Measurements from ENCODE around the gene TMEM215. TPM values are rescaled to one million over a fixed set of nuclear protein-coding genes. Genes with fewer than 3 reads are reported as not detected.

TMEM215 gene
- polyA plus RNA-seq, 1 donor from 2014 or later, result not detected

DNA sequence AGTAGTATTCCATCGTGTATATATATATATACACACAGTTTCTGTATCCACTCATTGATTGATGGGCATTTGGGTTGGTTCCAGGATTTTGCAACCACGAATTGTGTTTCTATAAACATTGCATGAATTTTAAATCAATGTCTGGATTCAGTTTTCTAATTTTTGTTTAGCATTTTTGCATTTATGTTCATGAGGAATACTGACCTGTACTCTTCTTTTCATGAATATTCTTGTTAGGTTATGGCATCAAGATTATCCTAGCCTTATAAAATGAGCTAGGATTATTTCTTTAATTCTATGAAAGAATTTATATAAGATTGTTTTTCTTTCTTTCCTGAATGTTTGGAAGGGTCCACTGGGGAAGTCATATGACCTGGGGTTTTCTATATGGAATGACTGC, 35.3 kb upstream of the TMEM215 start:
- Histone ChIP-seq H3K9me2 (ENCODE audit: insufficient read depth, low read length) (no peaks in the 10 kb centered on the region), H4K20me1 (ENCODE audit: insufficient read depth) (no peaks in the 10 kb centered on the region), H3K4me3 (ENCODE audit: low read length) (no peak overlapping the region), H3K27ac (ENCODE audit: low read length) (no peak overlapping the region), H3K9ac (ENCODE audit: low read length) (no peak overlapping the region), H3K36me3 (ENCODE audit: insufficient read depth, low read length) (no peaks in the 10 kb centered on the region), H3F3A (ENCODE audit: insufficient read depth, low read length, poor library complexity, severe bottlenecking) (no peaks in the 10 kb centered on the region), H3K27me3 (ENCODE audit: insufficient read depth, low read depth, low read length) (no peaks in the 10 kb centered on the region), H2AFZ (ENCODE audit: low read depth, low read length) (no peak overlapping the region), H3K9me3 (ENCODE audit: low read length) (no peaks in the 10 kb centered on the region), H3K79me2 (replicated peaks; ENCODE audit: insufficient read depth, low read length) (no peaks in the 10 kb centered on the region), H3K4me2 (ENCODE audit: low read length) (no peak overlapping the region)
- TF ChIP-seq SMC3 (conservative IDR thresholded peaks at IDR 0.05; ENCODE audit: poor library complexity), result no peak
- TF ChIP-seq POLR2AphosphoS5 (IDR thresholded peaks at IDR 0.05), result no peak
- no peak for TF ChIP-seq EZH2 (IDR thresholded peaks at IDR 0.05; ENCODE audit: borderline replicate concordance, insufficient read depth, low read length, poor library complexity, severe bottlenecking)
- TF ChIP-seq RAD21 (conservative IDR thresholded peaks at IDR 0.05), result no peak
- TF ChIP-seq EP300 (conservative IDR thresholded peaks at IDR 0.05; ENCODE audit: poor library complexity, severe bottlenecking), result no peak
- TF ChIP-seq, protein P1, sequence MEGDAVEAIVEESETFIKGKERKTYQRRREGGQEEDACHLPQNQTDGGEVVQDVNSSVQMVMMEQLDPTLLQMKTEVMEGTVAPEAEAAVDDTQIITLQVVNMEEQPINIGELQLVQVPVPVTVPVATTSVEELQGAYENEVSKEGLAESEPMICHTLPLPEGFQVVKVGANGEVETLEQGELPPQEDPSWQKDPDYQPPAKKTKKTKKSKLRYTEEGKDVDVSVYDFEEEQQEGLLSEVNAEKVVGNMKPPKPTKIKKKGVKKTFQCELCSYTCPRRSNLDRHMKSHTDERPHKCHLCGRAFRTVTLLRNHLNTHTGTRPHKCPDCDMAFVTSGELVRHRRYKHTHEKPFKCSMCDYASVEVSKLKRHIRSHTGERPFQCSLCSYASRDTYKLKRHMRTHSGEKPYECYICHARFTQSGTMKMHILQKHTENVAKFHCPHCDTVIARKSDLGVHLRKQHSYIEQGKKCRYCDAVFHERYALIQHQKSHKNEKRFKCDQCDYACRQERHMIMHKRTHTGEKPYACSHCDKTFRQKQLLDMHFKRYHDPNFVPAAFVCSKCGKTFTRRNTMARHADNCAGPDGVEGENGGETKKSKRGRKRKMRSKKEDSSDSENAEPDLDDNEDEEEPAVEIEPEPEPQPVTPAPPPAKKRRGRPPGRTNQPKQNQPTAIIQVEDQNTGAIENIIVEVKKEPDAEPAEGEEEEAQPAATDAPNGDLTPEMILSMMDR (IDR thresholded peaks at IDR 0.05; ENCODE audit: poor library complexity, severe bottlenecking), result no peak
- TF ChIP-seq TAF1 (IDR thresholded peaks at IDR 0.05; ENCODE audit: low read depth), result no peak
- TF ChIP-seq MXI1 (conservative IDR thresholded peaks at IDR 0.05; ENCODE audit: poor library complexity, severe bottlenecking), result no peak
- TF ChIP-seq, protein P2, sequence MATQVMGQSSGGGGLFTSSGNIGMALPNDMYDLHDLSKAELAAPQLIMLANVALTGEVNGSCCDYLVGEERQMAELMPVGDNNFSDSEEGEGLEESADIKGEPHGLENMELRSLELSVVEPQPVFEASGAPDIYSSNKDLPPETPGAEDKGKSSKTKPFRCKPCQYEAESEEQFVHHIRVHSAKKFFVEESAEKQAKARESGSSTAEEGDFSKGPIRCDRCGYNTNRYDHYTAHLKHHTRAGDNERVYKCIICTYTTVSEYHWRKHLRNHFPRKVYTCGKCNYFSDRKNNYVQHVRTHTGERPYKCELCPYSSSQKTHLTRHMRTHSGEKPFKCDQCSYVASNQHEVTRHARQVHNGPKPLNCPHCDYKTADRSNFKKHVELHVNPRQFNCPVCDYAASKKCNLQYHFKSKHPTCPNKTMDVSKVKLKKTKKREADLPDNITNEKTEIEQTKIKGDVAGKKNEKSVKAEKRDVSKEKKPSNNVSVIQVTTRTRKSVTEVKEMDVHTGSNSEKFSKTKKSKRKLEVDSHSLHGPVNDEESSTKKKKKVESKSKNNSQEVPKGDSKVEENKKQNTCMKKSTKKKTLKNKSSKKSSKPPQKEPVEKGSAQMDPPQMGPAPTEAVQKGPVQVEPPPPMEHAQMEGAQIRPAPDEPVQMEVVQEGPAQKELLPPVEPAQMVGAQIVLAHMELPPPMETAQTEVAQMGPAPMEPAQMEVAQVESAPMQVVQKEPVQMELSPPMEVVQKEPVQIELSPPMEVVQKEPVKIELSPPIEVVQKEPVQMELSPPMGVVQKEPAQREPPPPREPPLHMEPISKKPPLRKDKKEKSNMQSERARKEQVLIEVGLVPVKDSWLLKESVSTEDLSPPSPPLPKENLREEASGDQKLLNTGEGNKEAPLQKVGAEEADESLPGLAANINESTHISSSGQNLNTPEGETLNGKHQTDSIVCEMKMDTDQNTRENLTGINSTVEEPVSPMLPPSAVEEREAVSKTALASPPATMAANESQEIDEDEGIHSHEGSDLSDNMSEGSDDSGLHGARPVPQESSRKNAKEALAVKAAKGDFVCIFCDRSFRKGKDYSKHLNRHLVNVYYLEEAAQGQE (IDR thresholded peaks at IDR 0.05; ENCODE audit: borderline replicate concordance), result no peak

DNA sequence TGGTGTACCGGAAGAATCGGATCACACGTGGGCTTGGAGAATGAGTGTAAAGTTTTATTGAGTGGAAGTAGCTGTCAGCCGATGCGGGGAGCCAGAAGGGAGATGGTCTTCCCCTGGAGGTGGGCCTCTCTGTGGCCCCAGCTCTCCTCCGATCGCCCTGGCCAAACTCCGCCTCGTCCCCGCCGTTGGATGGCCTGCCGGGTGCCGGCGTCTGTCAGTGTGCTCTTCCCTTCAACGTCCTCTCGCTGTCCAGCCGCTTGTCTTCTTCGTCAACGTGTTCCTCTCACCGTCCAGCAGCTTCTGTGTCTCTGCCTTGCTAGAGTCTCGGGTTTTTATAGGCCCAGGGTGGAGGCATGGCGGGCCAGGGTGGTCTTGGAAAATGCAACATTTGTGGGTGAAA, 27.6 kb upstream of the TMEM215 start:
- Histone ChIP-seq H3K27me3 (ENCODE audit: insufficient read depth, low read depth, low read length) (no peaks in the 10 kb centered on the region), H3K27ac (ENCODE audit: low read length) (no peak overlapping the region), H3K9me3 (ENCODE audit: low read length) (no peaks in the 10 kb centered on the region), H3K4me2 (ENCODE audit: low read length) (no peak overlapping the region), H3K4me3 (ENCODE audit: low read length) (no peak overlapping the region), H3K9me2 (ENCODE audit: insufficient read depth, low read length) (no peaks in the 10 kb centered on the region), H3F3A (ENCODE audit: insufficient read depth, low read length, poor library complexity, severe bottlenecking) (no peaks in the 10 kb centered on the region), H2AFZ (ENCODE audit: low read depth, low read length) (no peak overlapping the region), H4K20me1 (ENCODE audit: insufficient read depth) (no peaks in the 10 kb centered on the region), H3K79me2 (replicated peaks; ENCODE audit: insufficient read depth, low read length) (no peaks in the 10 kb centered on the region), H3K9ac (ENCODE audit: low read length) (no peak overlapping the region), H3K36me3 (ENCODE audit: insufficient read depth, low read length) (no peaks in the 10 kb centered on the region)
- TF ChIP-seq EZH2 (IDR thresholded peaks at IDR 0.05; ENCODE audit: borderline replicate concordance, insufficient read depth, low read length, poor library complexity, severe bottlenecking) (no peak), MXI1 (conservative IDR thresholded peaks at IDR 0.05; ENCODE audit: poor library complexity, severe bottlenecking) (no peak), TAF1 (IDR thresholded peaks at IDR 0.05; ENCODE audit: low read depth) (no peak), POLR2AphosphoS5 (IDR thresholded peaks at IDR 0.05) (no peak), SMC3 (conservative IDR thresholded peaks at IDR 0.05; ENCODE audit: poor library complexity) (no peak), RAD21 (conservative IDR thresholded peaks at IDR 0.05) (no peak), EP300 (conservative IDR thresholded peaks at IDR 0.05; ENCODE audit: poor library complexity, severe bottlenecking) (no peak)
- TF ChIP-seq, protein P2 (IDR thresholded peaks at IDR 0.05; ENCODE audit: borderline replicate concordance), result no peak
- TF ChIP-seq, protein P1 (IDR thresholded peaks at IDR 0.05; ENCODE audit: poor library complexity, severe bottlenecking), result no peak
